Measurements from ENCODE around the gene PREPL.

PREPL gene

DNA sequence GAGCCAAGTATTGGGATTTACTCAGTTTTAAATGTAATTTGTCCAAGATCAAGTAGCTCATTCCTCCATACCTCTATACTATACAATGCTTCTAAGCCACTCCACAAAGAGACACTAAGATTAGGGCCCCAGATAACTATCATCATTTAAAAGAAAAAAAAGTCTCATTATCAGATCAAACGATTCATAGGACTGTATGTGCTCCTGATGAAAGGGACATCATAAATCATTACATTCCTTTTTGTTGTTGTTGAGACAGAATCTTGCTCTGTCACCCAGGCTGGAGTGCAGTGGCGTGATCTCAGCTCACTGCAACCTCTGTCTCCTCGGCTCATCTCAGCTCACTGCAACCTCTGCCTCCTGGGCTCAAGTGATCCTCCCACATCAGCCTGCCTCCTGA, 88.2 kb downstream of the PREPL start:
- DNase-seq (ENCODE audit: low read depth) = no peak
- no peak for TF ChIP-seq CTCF (conservative IDR thresholded peaks at IDR 0.05; ENCODE audit: low read depth, low read length)
- no peak overlapping the region for H3K4me3 ChIP-seq (ENCODE audit: low read length)

DNA sequence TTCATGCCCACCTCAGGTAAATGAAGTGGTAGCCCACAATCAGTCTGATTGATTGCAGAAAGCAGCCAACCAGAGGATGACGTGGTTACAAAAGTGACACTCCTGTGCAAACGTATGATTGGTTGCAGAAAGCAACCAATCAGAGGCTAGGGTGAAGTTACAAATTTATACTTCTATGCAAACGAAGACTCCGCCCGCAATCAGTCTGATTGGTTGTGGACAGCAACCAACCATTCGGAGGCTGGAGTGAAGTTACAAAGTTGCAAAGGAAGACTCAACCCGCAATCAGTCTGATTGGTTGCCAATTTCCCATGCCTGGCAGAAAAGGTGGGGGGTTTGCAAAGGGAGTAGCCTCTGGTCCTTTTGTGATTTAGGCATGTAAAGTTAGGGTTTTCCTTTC, 90.0 kb downstream of the PREPL start:
- TF ChIP-seq CTCF (conservative IDR thresholded peaks at IDR 0.05; ENCODE audit: low read depth, low read length) = no peak

GRCh38 chr2:44269831-44270230, 91.5 kb downstream of the PREPL start:
- TF ChIP-seq CTCF (conservative IDR thresholded peaks at IDR 0.05; ENCODE audit: low read depth, low read length) = no peak
- no peak overlapping the region for H3K4me3 ChIP-seq (ENCODE audit: low read length)
- no peak for DNase-seq (ENCODE audit: low read depth)

More for the DNA sequence above, 90.0 kb downstream of the PREPL start:
- no peak for DNase-seq (ENCODE audit: low read depth)
- no peak overlapping the region for H3K4me3 ChIP-seq (ENCODE audit: low read length)

- TF ChIP-seq CTCF (conservative IDR thresholded peaks at IDR 0.05; ENCODE audit: low read depth, low read length) = no peak
- H3K4me3 ChIP-seq (ENCODE audit: low read length) = no peak overlapping the region
- DNase-seq (ENCODE audit: low read depth) = peak; percentile 88
These were observed 93.3 kb downstream of the PREPL start for GRCh38 chr2:44267796-44268648.

All from retinal pigment epithelial cell (primary cell).